ENCODE measurements around the gene TNFRSF8.

Gene TNFRSF8

GRCh38 chr1:12174924-12175810 lies 112.1 kb downstream of the TNFRSF8 start:
- DNase-seq (ENCODE audit: low spot score): no peak

- DNase-seq (ENCODE audit: low spot score): no peak
Observed at GRCh38 chr1:12176298-12177118, 113.4 kb downstream of the TNFRSF8 start.

- DNase-seq (ENCODE audit: low spot score): no peak
Observed at GRCh38 chr1:12177156-12177998, 114.3 kb downstream of the TNFRSF8 start.

GRCh38 chr1:12177999-12178441 lies 114.9 kb downstream of the TNFRSF8 start:
- DNase-seq (ENCODE audit: low spot score): peak; percentile 77

GRCh38 chr1:12178511-12178910 lies 115.4 kb downstream of the TNFRSF8 start:
- DNase-seq (ENCODE audit: low spot score): no peak

GRCh38 chr1:12179111-12179519 lies 116.0 kb downstream of the TNFRSF8 start:
- DNase-seq (ENCODE audit: low spot score): peak; percentile 51

- no peak for DNase-seq (ENCODE audit: low spot score)
Observed at GRCh38 chr1:12179676-12180075, 116.6 kb downstream of the TNFRSF8 start.

- no peak for DNase-seq (ENCODE audit: low spot score)
Observed at GRCh38 chr1:12180315-12180714, 117.2 kb downstream of the TNFRSF8 start.

GRCh38 chr1:12180903-12181302 lies 117.8 kb downstream of the TNFRSF8 start:
- no peak for DNase-seq (ENCODE audit: low spot score)

- DNase-seq (ENCODE audit: low spot score): no peak
Observed at GRCh38 chr1:12181568-12181967, 118.5 kb downstream of the TNFRSF8 start.

- DNase-seq (ENCODE audit: low spot score): no peak
Observed at GRCh38 chr1:12182410-12182984, 119.4 kb downstream of the TNFRSF8 start.

- no peak for DNase-seq (ENCODE audit: low spot score)
Observed at GRCh38 chr1:12183095-12183794, 120.1 kb downstream of the TNFRSF8 start.

- peak; percentile 83 for DNase-seq (ENCODE audit: low spot score)
Observed at GRCh38 chr1:12184008-12184681, 121.0 kb downstream of the TNFRSF8 start.

GRCh38 chr1:12185036-12185917 lies 122.2 kb downstream of the TNFRSF8 start:
- no peak for DNase-seq (ENCODE audit: low spot score)

- no peak for DNase-seq (ENCODE audit: low spot score)
Observed at GRCh38 chr1:12185918-12186678, 123.0 kb downstream of the TNFRSF8 start.

GRCh38 chr1:12186679-12186985 lies 123.5 kb downstream of the TNFRSF8 start:
- no peak for DNase-seq (ENCODE audit: low spot score)

- no peak for DNase-seq (ENCODE audit: low spot score)
Observed at GRCh38 chr1:12188115-12188514, 125.0 kb downstream of the TNFRSF8 start.

GRCh38 chr1:12188657-12189327 lies 125.7 kb downstream of the TNFRSF8 start:
- no peak for DNase-seq (ENCODE audit: low spot score)
